ENCODE results near the gene KCMF1.

DNA sequence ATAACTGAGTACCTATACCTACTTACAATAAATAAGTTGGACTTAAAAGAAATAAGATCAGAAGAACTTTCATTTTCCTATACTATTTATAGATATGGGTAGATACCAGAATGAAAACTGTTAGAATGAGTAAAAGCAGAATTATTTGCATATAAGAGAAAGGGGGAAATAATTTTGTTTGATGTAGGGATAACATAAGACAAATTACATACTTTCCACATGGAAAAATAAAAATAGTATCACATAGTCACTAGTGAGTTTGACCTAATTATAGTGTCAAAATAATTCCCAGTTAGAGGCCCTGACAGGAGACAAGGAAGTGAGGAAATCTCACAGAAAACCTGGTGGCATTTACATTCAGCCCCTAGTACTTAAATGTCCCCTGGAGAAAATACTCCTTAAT lies 28.6 kb downstream of the KCMF1 start:
- TF ChIP-seq, protein P1, sequence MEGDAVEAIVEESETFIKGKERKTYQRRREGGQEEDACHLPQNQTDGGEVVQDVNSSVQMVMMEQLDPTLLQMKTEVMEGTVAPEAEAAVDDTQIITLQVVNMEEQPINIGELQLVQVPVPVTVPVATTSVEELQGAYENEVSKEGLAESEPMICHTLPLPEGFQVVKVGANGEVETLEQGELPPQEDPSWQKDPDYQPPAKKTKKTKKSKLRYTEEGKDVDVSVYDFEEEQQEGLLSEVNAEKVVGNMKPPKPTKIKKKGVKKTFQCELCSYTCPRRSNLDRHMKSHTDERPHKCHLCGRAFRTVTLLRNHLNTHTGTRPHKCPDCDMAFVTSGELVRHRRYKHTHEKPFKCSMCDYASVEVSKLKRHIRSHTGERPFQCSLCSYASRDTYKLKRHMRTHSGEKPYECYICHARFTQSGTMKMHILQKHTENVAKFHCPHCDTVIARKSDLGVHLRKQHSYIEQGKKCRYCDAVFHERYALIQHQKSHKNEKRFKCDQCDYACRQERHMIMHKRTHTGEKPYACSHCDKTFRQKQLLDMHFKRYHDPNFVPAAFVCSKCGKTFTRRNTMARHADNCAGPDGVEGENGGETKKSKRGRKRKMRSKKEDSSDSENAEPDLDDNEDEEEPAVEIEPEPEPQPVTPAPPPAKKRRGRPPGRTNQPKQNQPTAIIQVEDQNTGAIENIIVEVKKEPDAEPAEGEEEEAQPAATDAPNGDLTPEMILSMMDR (IDR thresholded peaks at IDR 0.05) = no peak
- TF ChIP-seq POLR2A (IDR thresholded peaks at IDR 0.05) = no peak
